Panc1 (cell line): ENCODE data around the gene TRIO. TPM values are rescaled to one million over a fixed set of nuclear protein-coding genes. Genes with fewer than 3 reads are reported as not detected.

ENCODE experiments used
- ATAC-seq: fragments of 200-7000 bp; cut with Tn5 transposase; 2 replicates; pipeline ENCODE4 v1.9.1; 2020; ENCODE audit warnings: mild to moderate bottlenecking, moderate library complexity
- BruUV-seq: library from RNA; stranded (reverse); fragments of 400-500 nt; replicated peaks from 2 replicates; lab custom pipeline; 2021; lab: Mats Ljungman, UMichigan
- CTCF ChIA-PET: fragments of 300-600 bp; sonication (Branson Sonifier 250); formaldehyde crosslinking; loops from one replicate; lab custom pipeline; 2022; ENCODE audit warnings: antibody characterized with exemption; lab: Charles Lee
- POLR2A ChIA-PET: fragments of 300-600 bp; sonication (Branson Sonifier 250); formaldehyde crosslinking; loops from one replicate; lab custom pipeline; 2022; ENCODE audit warnings: antibody characterized with exemption; lab: Charles Lee
- DNase-seq: peaks from one replicate; pipeline ENCODE4 v3.0.0-alpha.2; 2010; ENCODE audit warnings: low read depth, low spot score
- H3K27ac ChIP-seq: 2 replicates; pipeline ENCODE4 v1.5.1; 2011; ENCODE audit warnings: mild to moderate bottlenecking, low read length, inconsistent platforms
- H3K27me3 ChIP-seq: fragments of 200-500 bp; sonication (Bioruptor generic); 2 replicates; pipeline ENCODE4 v1.6.0; 2014; ENCODE audit warnings: low read length, inconsistent platforms; ENCODE audit not compliant: control insufficient read depth, insufficient read depth
- H3K36me3 ChIP-seq: fragments of 200-500 bp; sonication (Bioruptor generic); 2 replicates; pipeline ENCODE4 v1.5.1; 2014; ENCODE audit warnings: inconsistent platforms, mild to moderate bottlenecking, low read length, moderate library complexity; ENCODE audit not compliant: control insufficient read depth, insufficient read depth
- H3K4me1 ChIP-seq: 2 replicates; pipeline ENCODE4 v1.5.1; 2011; ENCODE audit warnings: inconsistent platforms, mild to moderate bottlenecking, low read length, moderate library complexity; ENCODE audit not compliant: control insufficient read depth, insufficient read depth
- H3K4me3 ChIP-seq, 2 experiments: 2 replicates each; pipeline ENCODE4 v1.5.1; 2011 to 2012; ENCODE audit warnings: low read depth in 2 of 2, low read length in 2 of 2, mild to moderate bottlenecking in 2 of 2, inconsistent platforms in 1 of 2, moderate library complexity in 1 of 2
- H3K9me3 ChIP-seq: fragments of 200-500 bp; sonication (Bioruptor generic); 2 replicates; pipeline ENCODE4 v1.5.1; 2014; ENCODE audit warnings: low read depth, mild to moderate bottlenecking, inconsistent platforms, low read length, moderate library complexity; ENCODE audit not compliant: control insufficient read depth, insufficient read depth
- POLR2AphosphoS5 ChIP-seq: IDR thresholded peaks from 2 replicates; pipeline ENCODE4 v1.6.1; 2012; ENCODE audit warnings: mild to moderate bottlenecking, low read depth, low read length, moderate library complexity
- SIN3A ChIP-seq: IDR thresholded peaks from 2 replicates; pipeline ENCODE4 v1.6.1; 2012; ENCODE audit warnings: low read depth, mild to moderate bottlenecking, low read length, moderate library complexity, borderline replicate concordance; ENCODE audit not compliant: insufficient read depth
- TCF7L2 ChIP-seq: IDR thresholded peaks from 2 replicates; pipeline ENCODE4 v1.6.1; 2011; ENCODE audit warnings: mild to moderate bottlenecking, low read depth, low read length, inconsistent platforms
- in situ Hi-C: cut with HindIII; loops from 2 replicates; pipeline ENCODE4 v1.10.0; 2016; ENCODE audit warnings: low sequenced_read_pairs, low pct_unique_long_range_greater_than_20kb
- intact Hi-C: fragments of 100-400 bp; cut with micrococcal nuclease; formaldehyde crosslinking; loops from one replicate; pipeline ENCODE4 v1.10.0; 2022; ENCODE audit not compliant: unreplicated experiment
- total RNA-seq: library from RNA; stranded (reverse); gene quantifications from one replicate; pipeline ENCODE4 v1.2.1, GENCODE V29; 2021; ENCODE audit not compliant: unreplicated experiment
- TF ChIP-seq, protein P1 (sequence below): fragments of 450-650 bp; IDR thresholded peaks from 2 replicates; pipeline ENCODE4 v1.5.1; 2017; ENCODE audit warnings: mild to moderate bottlenecking
- TF ChIP-seq, protein P2 (sequence below), 2 experiments: IDR thresholded peaks; 2 replicates each; pipeline ENCODE4 v1.6.1; 2011 to 2012; ENCODE audit warnings: low read depth in 2 of 2, control low read depth in 1 of 2, low read length in 1 of 2, mild to moderate bottlenecking in 1 of 2, moderate library complexity in 1 of 2; ENCODE audit not compliant: insufficient read depth in 1 of 2

The TRIO gene
- total RNA-seq, 1 experiment from 2014 or later = 349 TPM

DNA sequence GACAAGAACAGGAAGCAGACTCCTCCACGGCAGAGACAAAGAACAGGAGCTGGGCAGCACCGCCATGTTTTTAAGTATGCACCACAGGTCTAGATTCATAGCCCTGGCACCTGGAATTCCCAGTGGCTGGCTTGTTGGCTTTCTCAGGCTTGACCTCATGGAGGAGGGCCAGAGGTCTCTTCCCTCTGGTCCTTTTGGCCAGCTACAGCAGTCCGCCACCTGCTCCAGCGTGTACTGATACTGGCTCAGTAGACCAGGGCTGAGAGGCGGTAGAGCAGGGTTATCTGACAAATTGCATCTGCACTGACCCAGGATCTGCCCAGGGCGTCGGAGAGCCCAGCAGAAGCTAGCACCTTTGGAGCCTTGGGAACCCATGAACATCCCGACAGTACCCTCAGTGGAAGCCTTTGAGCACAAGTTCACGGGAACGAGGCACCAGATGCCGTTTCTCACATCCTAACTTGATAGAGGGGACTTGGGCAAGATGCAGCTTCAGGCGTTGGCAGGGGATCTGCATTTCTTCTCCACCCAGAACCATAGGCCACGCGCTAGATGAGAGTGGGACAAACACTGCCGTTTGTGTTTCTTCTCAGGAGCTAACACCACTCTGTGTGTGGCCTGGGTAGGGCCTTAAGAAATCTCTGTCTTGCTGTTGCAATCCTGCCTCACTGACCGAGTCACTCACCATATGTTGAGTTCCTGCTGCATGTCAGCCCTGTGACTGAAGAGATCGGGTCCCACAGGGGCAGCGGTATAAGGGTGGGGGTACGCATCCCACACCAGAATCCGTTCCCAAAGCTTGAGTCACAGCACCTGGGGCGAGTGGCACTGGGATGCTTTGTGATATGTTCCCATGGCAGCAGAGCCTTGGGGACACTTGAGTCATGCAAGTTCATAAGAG is 348.1 kb downstream of the TRIO start:
- H3K27ac ChIP-seq = no peak overlapping the region
- no peak for DNase-seq
- intact Hi-C loops = no loop called here
- in situ Hi-C loops = no loop called here
- H3K9me3 ChIP-seq = no peaks in the 10 kb centered on the region
- POLR2A ChIA-PET = no interaction called here
- H3K27me3 ChIP-seq = no peaks in the 10 kb centered on the region
- no peak for ATAC-seq
- CTCF ChIA-PET = no interaction called here
- no TSS peak for BruUV-seq
- TF ChIP-seq POLR2AphosphoS5 = no peak
- TF ChIP-seq, protein P1, sequence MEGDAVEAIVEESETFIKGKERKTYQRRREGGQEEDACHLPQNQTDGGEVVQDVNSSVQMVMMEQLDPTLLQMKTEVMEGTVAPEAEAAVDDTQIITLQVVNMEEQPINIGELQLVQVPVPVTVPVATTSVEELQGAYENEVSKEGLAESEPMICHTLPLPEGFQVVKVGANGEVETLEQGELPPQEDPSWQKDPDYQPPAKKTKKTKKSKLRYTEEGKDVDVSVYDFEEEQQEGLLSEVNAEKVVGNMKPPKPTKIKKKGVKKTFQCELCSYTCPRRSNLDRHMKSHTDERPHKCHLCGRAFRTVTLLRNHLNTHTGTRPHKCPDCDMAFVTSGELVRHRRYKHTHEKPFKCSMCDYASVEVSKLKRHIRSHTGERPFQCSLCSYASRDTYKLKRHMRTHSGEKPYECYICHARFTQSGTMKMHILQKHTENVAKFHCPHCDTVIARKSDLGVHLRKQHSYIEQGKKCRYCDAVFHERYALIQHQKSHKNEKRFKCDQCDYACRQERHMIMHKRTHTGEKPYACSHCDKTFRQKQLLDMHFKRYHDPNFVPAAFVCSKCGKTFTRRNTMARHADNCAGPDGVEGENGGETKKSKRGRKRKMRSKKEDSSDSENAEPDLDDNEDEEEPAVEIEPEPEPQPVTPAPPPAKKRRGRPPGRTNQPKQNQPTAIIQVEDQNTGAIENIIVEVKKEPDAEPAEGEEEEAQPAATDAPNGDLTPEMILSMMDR = no peak
- no peaks in the 10 kb centered on the region for H3K4me1 ChIP-seq
- H3K4me3 ChIP-seq = no peak overlapping the region
- H3K36me3 ChIP-seq = peaks cover 45% of the 10 kb centered on the region

DNA sequence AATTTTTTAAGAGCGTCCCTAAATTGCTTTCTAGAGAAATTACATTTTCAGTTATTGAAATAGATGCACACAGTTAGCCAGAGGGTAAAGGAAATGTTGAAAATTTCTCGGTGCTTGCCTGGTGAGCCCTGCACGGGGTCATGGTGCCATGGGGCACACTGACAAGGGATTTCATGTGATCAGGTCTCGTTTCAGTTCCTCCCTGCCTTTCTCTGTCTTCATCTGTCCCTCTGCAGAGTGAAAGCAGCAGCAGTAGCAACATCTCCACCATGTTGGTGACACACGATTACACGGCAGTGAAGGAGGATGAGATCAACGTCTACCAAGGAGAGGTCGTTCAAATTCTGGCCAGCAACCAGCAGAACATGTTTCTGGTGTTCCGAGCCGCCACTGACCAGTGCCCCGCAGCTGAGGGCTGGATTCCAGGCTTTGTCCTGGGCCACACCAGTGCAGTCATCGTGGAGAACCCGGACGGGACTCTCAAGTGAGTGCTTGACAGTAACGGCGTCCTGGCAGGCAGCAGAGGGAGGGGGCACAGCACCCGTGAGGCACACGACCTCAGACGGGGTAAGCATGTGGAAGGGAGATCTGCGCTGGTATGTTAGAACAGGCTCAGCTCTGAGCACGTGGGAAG is 349.3 kb downstream of the TRIO start:
- CTCF ChIA-PET = no interaction called here
- BruUV-seq = no TSS peak
- POLR2A ChIA-PET = interaction anchor here (0.5 kb wide), 1 partner anchor 53 kb away, joined by 3 read pairs; no protein-coding TSS in a partner anchor
- Histone ChIP-seq H3K36me3 (peaks cover 52% of the 10 kb centered on the region), H3K27ac (no peak overlapping the region), H3K4me3 (no peak overlapping the region), H3K9me3 (no peaks in the 10 kb centered on the region), H3K4me1 (no peaks in the 10 kb centered on the region), H3K27me3 (no peaks in the 10 kb centered on the region)
- TF ChIP-seq SIN3A = no peak
- TF ChIP-seq, protein P2, sequence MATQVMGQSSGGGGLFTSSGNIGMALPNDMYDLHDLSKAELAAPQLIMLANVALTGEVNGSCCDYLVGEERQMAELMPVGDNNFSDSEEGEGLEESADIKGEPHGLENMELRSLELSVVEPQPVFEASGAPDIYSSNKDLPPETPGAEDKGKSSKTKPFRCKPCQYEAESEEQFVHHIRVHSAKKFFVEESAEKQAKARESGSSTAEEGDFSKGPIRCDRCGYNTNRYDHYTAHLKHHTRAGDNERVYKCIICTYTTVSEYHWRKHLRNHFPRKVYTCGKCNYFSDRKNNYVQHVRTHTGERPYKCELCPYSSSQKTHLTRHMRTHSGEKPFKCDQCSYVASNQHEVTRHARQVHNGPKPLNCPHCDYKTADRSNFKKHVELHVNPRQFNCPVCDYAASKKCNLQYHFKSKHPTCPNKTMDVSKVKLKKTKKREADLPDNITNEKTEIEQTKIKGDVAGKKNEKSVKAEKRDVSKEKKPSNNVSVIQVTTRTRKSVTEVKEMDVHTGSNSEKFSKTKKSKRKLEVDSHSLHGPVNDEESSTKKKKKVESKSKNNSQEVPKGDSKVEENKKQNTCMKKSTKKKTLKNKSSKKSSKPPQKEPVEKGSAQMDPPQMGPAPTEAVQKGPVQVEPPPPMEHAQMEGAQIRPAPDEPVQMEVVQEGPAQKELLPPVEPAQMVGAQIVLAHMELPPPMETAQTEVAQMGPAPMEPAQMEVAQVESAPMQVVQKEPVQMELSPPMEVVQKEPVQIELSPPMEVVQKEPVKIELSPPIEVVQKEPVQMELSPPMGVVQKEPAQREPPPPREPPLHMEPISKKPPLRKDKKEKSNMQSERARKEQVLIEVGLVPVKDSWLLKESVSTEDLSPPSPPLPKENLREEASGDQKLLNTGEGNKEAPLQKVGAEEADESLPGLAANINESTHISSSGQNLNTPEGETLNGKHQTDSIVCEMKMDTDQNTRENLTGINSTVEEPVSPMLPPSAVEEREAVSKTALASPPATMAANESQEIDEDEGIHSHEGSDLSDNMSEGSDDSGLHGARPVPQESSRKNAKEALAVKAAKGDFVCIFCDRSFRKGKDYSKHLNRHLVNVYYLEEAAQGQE (IDR thresholded peaks at IDR 0.05; ENCODE audit: insufficient read depth in 1 of 2, low read depth in 2 of 2, low read length in 1 of 2) = no peak
- TF ChIP-seq, protein P1 = no peak
- TF ChIP-seq TCF7L2 = no peak
- TF ChIP-seq POLR2AphosphoS5 = no peak
- no peak for ATAC-seq
- in situ Hi-C loops (no loop called here), intact Hi-C loops (no loop called here)
- no peak for DNase-seq
